ENCODE results near the gene ADISSP. TPM values are rescaled to one million over a fixed set of nuclear protein-coding genes. Genes with fewer than 3 reads are reported as not detected.

The ADISSP gene
- total and polyA plus RNA-seq, 2 of the 13 experiments (the other 11 are each of a cell fraction or from before 2014, with no cell fraction given), result 38.3 to 90.6 TPM

DNA sequence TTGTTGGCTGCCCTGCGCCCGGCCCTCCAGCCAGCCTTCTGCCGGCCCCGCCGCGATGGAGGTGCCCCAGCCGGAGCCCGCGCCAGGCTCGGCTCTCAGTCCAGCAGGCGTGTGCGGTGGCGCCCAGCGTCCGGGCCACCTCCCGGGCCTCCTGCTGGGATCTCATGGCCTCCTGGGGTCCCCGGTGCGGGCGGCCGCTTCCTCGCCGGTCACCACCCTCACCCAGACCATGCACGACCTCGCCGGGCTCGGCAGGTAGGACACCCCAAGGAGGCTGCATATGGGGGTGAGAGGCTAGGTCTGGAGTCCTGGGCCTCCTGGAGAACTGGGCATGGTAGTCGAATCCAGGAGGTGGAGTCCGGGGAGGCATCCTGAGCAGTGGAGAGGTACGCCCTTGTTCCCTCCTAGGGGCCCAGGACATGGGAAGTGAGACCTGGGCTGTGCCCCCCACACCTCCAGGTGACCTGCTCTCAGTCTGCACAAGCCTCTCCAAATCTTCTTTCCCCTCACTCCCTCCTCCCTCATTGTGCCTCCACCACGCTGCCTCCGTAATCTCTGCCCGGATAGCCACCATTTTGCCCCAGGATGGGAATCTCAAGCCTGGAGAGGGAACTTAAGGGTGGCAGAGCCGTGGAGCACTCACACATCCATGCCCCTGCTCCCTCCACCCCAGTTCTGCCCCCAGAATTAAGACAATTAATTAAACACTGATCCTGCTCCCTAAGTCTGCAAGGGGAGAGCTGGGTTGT, 29.1 kb upstream of the ADISSP start (continued):
- no peak for TF ChIP-seq HNF1A (IDR thresholded peaks at IDR 0.05; ENCODE audit: low read depth)
- TF ChIP-seq HNF1A (CRISPR knock-in tag; IDR thresholded peaks at IDR 0.05; ENCODE audit: borderline replicate concordance), result no peak
- 0 out of 2 replicates have a peak, but pooled peaks have one; percentile 72 for TF ChIP-seq NR3C1 (CRISPR knock-in tag; IDR thresholded peaks at IDR 0.05)
- TF ChIP-seq ZNF740 (CRISPR knock-in tag; IDR thresholded peaks at IDR 0.05), result no peak
- TF ChIP-seq ZNF205 (CRISPR knock-in tag; IDR thresholded peaks at IDR 0.05), result 0 out of 2 replicates have a peak, but pooled peaks have one; percentile 2
- TF ChIP-seq ZC3H4 (CRISPR knock-in tag; IDR thresholded peaks at IDR 0.05; ENCODE audit: borderline replicate concordance), result 0 out of 2 replicates have a peak, but pooled peaks have one; percentile 45
- TF ChIP-seq MED1 (CRISPR knock-in tag; IDR thresholded peaks at IDR 0.05), result no peak
- no peak for TF ChIP-seq KLF13 (CRISPR knock-in tag; IDR thresholded peaks at IDR 0.05)
- TF ChIP-seq YY1 (IDR thresholded peaks at IDR 0.05; ENCODE audit: insufficient read depth, insufficient replicate concordance, low read depth, low read length), result peak; percentile 19
- TF ChIP-seq MEIS2 (CRISPR knock-in tag; IDR thresholded peaks at IDR 0.05), result no peak
- TF ChIP-seq CENPX (CRISPR knock-in tag; IDR thresholded peaks at IDR 0.05), result no peak
- TF ChIP-seq HNRNPK (IDR thresholded peaks at IDR 0.05; ENCODE audit: low read depth, low read length, poor library complexity, severe bottlenecking), result peak; percentile 94
- TF ChIP-seq PRMT3 (CRISPR knock-in tag; IDR thresholded peaks at IDR 0.05; ENCODE audit: borderline replicate concordance, low read depth), result 0 out of 2 replicates have a peak, but pooled peaks have one; percentile 8
- 0 out of 2 replicates have a peak, but pooled peaks have one; percentile 21 for TF ChIP-seq THAP8 (CRISPR knock-in tag; IDR thresholded peaks at IDR 0.05; ENCODE audit: borderline replicate concordance)
- TF ChIP-seq ZNF761 (CRISPR knock-in tag; conservative IDR thresholded peaks at IDR 0.05), result no peak
- no peak for TF ChIP-seq ZNF296 (CRISPR knock-in tag; conservative IDR thresholded peaks at IDR 0.05)
- TF ChIP-seq, protein P1, sequence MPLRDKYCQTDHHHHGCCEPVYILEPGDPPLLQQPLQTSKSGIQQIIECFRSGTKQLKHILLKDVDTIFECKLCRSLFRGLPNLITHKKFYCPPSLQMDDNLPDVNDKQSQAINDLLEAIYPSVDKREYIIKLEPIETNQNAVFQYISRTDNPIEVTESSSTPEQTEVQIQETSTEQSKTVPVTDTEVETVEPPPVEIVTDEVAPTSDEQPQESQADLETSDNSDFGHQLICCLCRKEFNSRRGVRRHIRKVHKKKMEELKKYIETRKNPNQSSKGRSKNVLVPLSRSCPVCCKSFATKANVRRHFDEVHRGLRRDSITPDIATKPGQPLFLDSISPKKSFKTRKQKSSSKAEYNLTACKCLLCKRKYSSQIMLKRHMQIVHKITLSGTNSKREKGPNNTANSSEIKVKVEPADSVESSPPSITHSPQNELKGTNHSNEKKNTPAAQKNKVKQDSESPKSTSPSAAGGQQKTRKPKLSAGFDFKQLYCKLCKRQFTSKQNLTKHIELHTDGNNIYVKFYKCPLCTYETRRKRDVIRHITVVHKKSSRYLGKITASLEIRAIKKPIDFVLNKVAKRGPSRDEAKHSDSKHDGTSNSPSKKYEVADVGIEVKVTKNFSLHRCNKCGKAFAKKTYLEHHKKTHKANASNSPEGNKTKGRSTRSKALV (CRISPR knock-in tag; IDR thresholded peaks at IDR 0.05), result no peak
- peak; percentile 58; the same call in 1 of the 2 replicates for TF ChIP-seq HDAC1 (CRISPR knock-in tag; IDR thresholded peaks at IDR 0.05)
- peak; percentile 76 for TF ChIP-seq ZNF563 (CRISPR knock-in tag; IDR thresholded peaks at IDR 0.05)
- 0 out of 2 replicates have a peak, but pooled peaks have one; percentile 28 for TF ChIP-seq ZNF556 (CRISPR knock-in tag; IDR thresholded peaks at IDR 0.05; ENCODE audit: borderline replicate concordance)
- TF ChIP-seq AGO2 (optimal IDR thresholded peaks at IDR 0.05; ENCODE audit: low read depth, low read length), result peak; percentile 61
- TF ChIP-seq FIP1L1 (IDR thresholded peaks at IDR 0.05; ENCODE audit: borderline replicate concordance, insufficient read depth, low read depth, low read length), result 0 out of 2 replicates have a peak, but pooled peaks have one; percentile 53

All from HepG2 (cell line).